Motor neuron (in vitro differentiated cells): ENCODE data around the gene SMARCA2. TPM values are rescaled to one million over a fixed set of nuclear protein-coding genes. Genes with fewer than 3 reads are reported as not detected.
A peak's percentile ranks its signal among the peaks of the same experiment; 100 is the strongest.

Experiments used
- ATAC-seq, 8 experiments: fragments of 200-7000 bp; cut with Tn5 transposase; replicated peaks in 6 of 8; 2 replicates each; pipeline ENCODE4 v1.8.0; 2021; ENCODE audit warnings: mild to moderate bottlenecking in 8 of 8, moderate library complexity in 8 of 8
- H3K27ac ChIP-seq, 2 donors: fragments of 250-450 bp; sonication (Bioruptor Pico); 2 replicates each; pipeline ENCODE4 v1.9.0; 2021; ENCODE audit warnings: antibody characterized with exemption in 2 of 2, mild to moderate bottlenecking in 2 of 2, moderate library complexity in 1 of 2
- H3K4me1 ChIP-seq, 2 donors: fragments of 250-450 bp; sonication (Bioruptor Pico); replicated peaks in 1 of 2; 2 replicates each; pipeline ENCODE4 v1.6.1; 2021; ENCODE audit warnings: antibody characterized with exemption in 2 of 2, mild to moderate bottlenecking in 2 of 2, moderate library complexity in 1 of 2
- H3K4me3 ChIP-seq, 5 donors: fragments of 250-450 bp; sonication (Bioruptor Pico); 2 replicates each; pipeline ENCODE4 v1.9.0; 2021; ENCODE audit warnings: antibody characterized with exemption in 5 of 5, mild to moderate bottlenecking in 5 of 5, moderate library complexity in 4 of 5
- WGBS, 10 experiments: fragments of 450-650 bp; shearing (Covaris generic); methylation state at CpG; one replicate each; pipeline ENCODE4 v1.0.0; 2022; 5-methylcytosine and 5-hydroxymethylcytosine counted together
- in situ Hi-C, 9 experiments: fragments of 400-800 bp; cut with MboI; loops; one replicate each; pipeline ENCODE4 v1.15.0; 2021; ENCODE audit warnings: low sequenced_read_pairs in 9 of 9, low pct_unique_long_range_greater_than_20kb in 2 of 9; ENCODE audit not compliant: unreplicated experiment in 9 of 9
- total RNA-seq, 8 experiments: library from RNA; unstranded; fragments of 300-600 nt; gene quantifications; 2 replicates each; pipeline versions ENCODE4 v1.2.3 to v1.2.4, GENCODE V29; 2022

The SMARCA2 gene
- total RNA-seq, 8 experiments from 2014 or later, result 16.7 to 217 (median 66.6) TPM

GRCh38 chr9:2087500-2088313, 72.6 kb downstream of the SMARCA2 start:
- Histone ChIP-seq H3K4me1 (no peaks in the 10 kb centered on the region), H3K4me3 (no peak overlapping the region), H3K27ac (no peak overlapping the region)
- WGBS, 10 experiments, result 40 to 100% (median 81%) methylated on average over 1 to 6 of the region's 6 CpGs
- in situ Hi-C loops, result no loop called here
- ATAC-seq, result peak in 3 of 8 experiments; percentile 51 to 82 (median 53)

- Histone ChIP-seq H3K4me3 (no peak overlapping the region), H3K27ac (no peak overlapping the region), H3K4me1 (no peaks in the 10 kb centered on the region)
- in situ Hi-C loops, result no loop called here
- ATAC-seq, result peak in 1 of 8 experiments; percentile 48
- WGBS, 10 experiments, result 29 to 100% (median 67%) methylated on average over 1 to 2 of the region's 2 CpGs; no CpG with 5 or more reads in 6 of the 10 experiments
Measured at GRCh38 chr9:2093920-2094597, 78.9 kb downstream of the SMARCA2 start.

GRCh38 chr9:2096376-2096970, 81.3 kb downstream of the SMARCA2 start:
- no peaks in the 10 kb centered on the region for H3K4me1 ChIP-seq
- ATAC-seq, result no peak
- WGBS, 10 experiments, result 80 to 100% (median 93%) methylated on average over 1 to 5 of the region's 6 CpGs; no CpG with 5 or more reads in 1 of the 10 experiments
- no peak overlapping the region for H3K4me3 ChIP-seq
- H3K27ac ChIP-seq, result no peak overlapping the region
- in situ Hi-C loops, result no loop called here

- no peak for ATAC-seq
- in situ Hi-C loops, result no loop called here
- H3K4me3 ChIP-seq, result no peak overlapping the region
- WGBS, 10 experiments, result 89 to 100% (median 100%) methylated on average over 1 of the region's 1 CpG; no CpG with 5 or more reads in 1 of the 10 experiments
- H3K27ac ChIP-seq, result no peak overlapping the region
- peaks cover 0 to 7% of the 10 kb centered on the region in 2 donors for H3K4me1 ChIP-seq
Measured at GRCh38 chr9:2106666-2107065, 91.5 kb downstream of the SMARCA2 start.

- Histone ChIP-seq H3K4me3 (no peak overlapping the region), H3K4me1 (peaks cover 0 to 7% of the 10 kb centered on the region in 2 donors), H3K27ac (no peak overlapping the region)
- ATAC-seq, result peak in 2 of 8 experiments; percentile 36 to 39
- in situ Hi-C loops, result no loop called here
- 89 to 100% (median 94%) methylated on average over 2 to 5 of the region's 5 CpGs; no CpG with 5 or more reads in 1 of the 10 experiments for WGBS, 10 experiments
Measured at GRCh38 chr9:2107906-2108451, 92.8 kb downstream of the SMARCA2 start.

- WGBS, 10 experiments, result 0 to 76% (median 44%) methylated on average over 1 to 2 of the region's 2 CpGs
- Histone ChIP-seq H3K4me1 (peaks cover 0 to 7% of the 10 kb centered on the region in 2 donors), H3K27ac (no peak overlapping the region), H3K4me3 (no peak overlapping the region)
- ATAC-seq, result peak in 2 of 8 experiments; percentile 21 to 83
- in situ Hi-C loops, result no loop called here
Measured at GRCh38 chr9:2109069-2109650, 94.0 kb downstream of the SMARCA2 start.

- Histone ChIP-seq H3K4me3 (no peak overlapping the region), H3K4me1 (peaks cover 0 to 7% of the 10 kb centered on the region in 2 donors), H3K27ac (no peak overlapping the region)
- WGBS, 10 experiments, result 83 to 100% (median 100%) methylated on average over 1 to 2 of the region's 2 CpGs; no CpG with 5 or more reads in 3 of the 10 experiments
- in situ Hi-C loops, result no loop called here
- no peak for ATAC-seq
Measured at GRCh38 chr9:2110036-2110435, 94.9 kb downstream of the SMARCA2 start.

GRCh38 chr9:2116073-2116472, 100.9 kb downstream of the SMARCA2 start:
- WGBS, 10 experiments, result 83 to 100% (median 100%) methylated on average over 1 to 3 of the region's 3 CpGs; no CpG with 5 or more reads in 3 of the 10 experiments
- Histone ChIP-seq H3K27ac (no peak overlapping the region), H3K4me1 (no peaks in the 10 kb centered on the region), H3K4me3 (no peak overlapping the region)
- no peak for ATAC-seq
- in situ Hi-C loops, result no loop called here

- in situ Hi-C loops, result no loop called here
- WGBS, 10 experiments, result 57 to 100% (median 95%) methylated on average over 1 to 4 of the region's 6 CpGs; no CpG with 5 or more reads in 1 of the 10 experiments
- no peak overlapping the region for H3K27ac ChIP-seq
Measured at GRCh38 chr9:2117527-2117926, 102.4 kb downstream of the SMARCA2 start.

GRCh38 chr9:2119566-2119965, 104.4 kb downstream of the SMARCA2 start:
- no peak overlapping the region for H3K27ac ChIP-seq
- 50 to 100% (median 84%) methylated on average over 1 to 7 of the region's 9 CpGs; no CpG with 5 or more reads in 2 of the 10 experiments for WGBS, 10 experiments
- in situ Hi-C loops, result no loop called here
- H3K4me1 ChIP-seq, result no peaks in the 10 kb centered on the region
- no peak overlapping the region for H3K4me3 ChIP-seq
- ATAC-seq, result no peak

More at GRCh38 chr9:2117527-2117926, 102.4 kb downstream of the SMARCA2 start:
- H3K4me1 ChIP-seq, result no peaks in the 10 kb centered on the region
- no peak overlapping the region for H3K4me3 ChIP-seq
- ATAC-seq, result no peak

- no peak overlapping the region for H3K27ac ChIP-seq
- 36 to 100% (median 89%) methylated on average over 1 to 3 of the region's 3 CpGs for WGBS, 10 experiments
- ATAC-seq, result peak in 1 of 8 experiments; percentile 33
- H3K4me3 ChIP-seq, result no peak overlapping the region
- in situ Hi-C loops, result no loop called here
- no peaks in the 10 kb centered on the region for H3K4me1 ChIP-seq
Measured at GRCh38 chr9:2120926-2121689, 106.0 kb downstream of the SMARCA2 start.

- H3K4me3 ChIP-seq, result no peak overlapping the region
- no peak overlapping the region for H3K27ac ChIP-seq
- in situ Hi-C loops, result no loop called here
- no peaks in the 10 kb centered on the region for H3K4me1 ChIP-seq
- ATAC-seq, result no peak
- WGBS, 10 experiments, result 59 to 100% (median 92%) methylated on average over 1 to 3 of the region's 3 CpGs; no CpG with 5 or more reads in 1 of the 10 experiments
Measured at GRCh38 chr9:2122299-2122698, 107.2 kb downstream of the SMARCA2 start.
